Neural cell (in vitro differentiated cells): ENCODE data around the gene ACOX1. TPM values are rescaled to one million over a fixed set of nuclear protein-coding genes. Genes with fewer than 3 reads are reported as not detected.
A peak's percentile ranks its signal among the peaks of the same experiment; 100 is the strongest.
"Not testable (repeated sequence)": the region's sequence is repeated elsewhere in the genome, so short reads cannot be mapped to it uniquely, and the experiment has no call there.

ENCODE experiments used
- H2AFZ ChIP-seq: fragments of 200-600, 300-800 bp; sonication (generic), shearing (Covaris generic); 2 replicates; pipeline ENCODE4 v1.6.0; 2014; ENCODE audit warnings: low read depth, mild to moderate bottlenecking, antibody characterized with exemption, low read length, moderate library complexity
- H3F3A ChIP-seq: fragments of 200-600 bp; shearing (Covaris generic); 2 replicates; pipeline ENCODE4 v1.6.1; 2016; ENCODE audit warnings: mild to moderate bottlenecking, moderate library complexity, mixed read lengths, antibody characterized with exemption, low read length; ENCODE audit not compliant: insufficient read depth, poor library complexity, severe bottlenecking
- H3K27ac ChIP-seq: fragments of 200-600, 300-800 bp; sonication (generic), shearing (Covaris generic); 2 replicates; pipeline ENCODE4 v1.5.1; 2014; ENCODE audit warnings: mild to moderate bottlenecking, low read length, moderate library complexity
- H3K27me3 ChIP-seq: fragments of 300-800, 200-600 bp; sonication (generic), shearing (Covaris generic); 2 replicates; pipeline ENCODE4 v1.6.0; 2014; ENCODE audit warnings: mild to moderate bottlenecking, low read depth, low read length, moderate library complexity; ENCODE audit not compliant: insufficient read depth
- H3K36me3 ChIP-seq: fragments of 300-800, 200-600 bp; sonication (generic), shearing (Covaris generic); 2 replicates; pipeline ENCODE4 v1.5.1; 2014; ENCODE audit warnings: mild to moderate bottlenecking, antibody characterized with exemption, low read length, moderate library complexity; ENCODE audit not compliant: insufficient read depth
- H3K4me2 ChIP-seq: fragments of 300-800, 200-600 bp; sonication (generic), shearing (Covaris generic); 2 replicates; pipeline ENCODE4 v1.6.0; 2014; ENCODE audit warnings: mild to moderate bottlenecking, low read length
- H3K4me3 ChIP-seq: fragments of 300-800, 200-600 bp; sonication (generic), shearing (Covaris generic); 2 replicates; pipeline ENCODE4 v1.5.1; 2014; ENCODE audit warnings: mild to moderate bottlenecking, low read length, moderate library complexity
- H3K79me2 ChIP-seq: fragments of 200-600 bp; shearing (Covaris generic); replicated peaks from 2 replicates; pipeline ENCODE4 v1.6.0; 2014; ENCODE audit warnings: mild to moderate bottlenecking, low read length, moderate library complexity; ENCODE audit not compliant: insufficient read depth
- H3K9ac ChIP-seq: fragments of 300-800, 200-600 bp; sonication (generic), shearing (Covaris generic); 2 replicates; pipeline ENCODE4 v1.6.1; 2016; ENCODE audit warnings: mild to moderate bottlenecking, low read length, mixed read lengths
- H3K9me2 ChIP-seq: fragments of 200-600 bp; shearing (Covaris generic); 2 replicates; pipeline ENCODE4 v1.6.1; 2016; ENCODE audit warnings: mild to moderate bottlenecking, low read length, mixed read lengths; ENCODE audit not compliant: insufficient read depth
- H3K9me3 ChIP-seq: fragments of 200-600, 300-800 bp; sonication (generic), shearing (Covaris generic); 2 replicates; pipeline ENCODE4 v1.6.1; 2016; ENCODE audit warnings: mild to moderate bottlenecking, mixed run types, low read length, moderate library complexity, mixed read lengths
- H4K20me1 ChIP-seq: fragments of 200-600 bp; shearing (Covaris generic); 2 replicates; pipeline ENCODE4 v1.6.1; 2016; ENCODE audit warnings: mild to moderate bottlenecking, mixed run types; ENCODE audit not compliant: insufficient read depth
- CTCF ChIP-seq: fragments of 450-650 bp; IDR thresholded peaks from 2 replicates; pipeline ENCODE4 v1.5.1; 2014; ENCODE audit warnings: antibody characterized with exemption, mild to moderate bottlenecking, moderate library complexity; ENCODE audit not compliant: poor library complexity, severe bottlenecking
- EP300 ChIP-seq: fragments of 450-650 bp; conservative IDR thresholded peaks from 2 replicates; pipeline ENCODE4 v1.6.1; 2014; ENCODE audit warnings: antibody characterized with exemption, mild to moderate bottlenecking, moderate library complexity; ENCODE audit not compliant: poor library complexity, severe bottlenecking
- EZH2 ChIP-seq: fragments of 200-600, 300-800 bp; shearing (Covaris generic), sonication (generic); IDR thresholded peaks from 2 replicates; pipeline ENCODE4 v1.6.1; 2014; ENCODE audit warnings: antibody characterized with exemption, low read length, borderline replicate concordance, mild to moderate bottlenecking; ENCODE audit not compliant: insufficient read depth, poor library complexity, severe bottlenecking
- MXI1 ChIP-seq: fragments of 450-650 bp; conservative IDR thresholded peaks from 2 replicates; pipeline ENCODE4 v1.6.1; 2014; ENCODE audit warnings: antibody characterized with exemption, mild to moderate bottlenecking; ENCODE audit not compliant: poor library complexity, severe bottlenecking
- POLR2AphosphoS5 ChIP-seq: IDR thresholded peaks from 2 replicates; pipeline ENCODE4 v1.6.1; 2012
- RAD21 ChIP-seq: fragments of 450-650 bp; conservative IDR thresholded peaks from 2 replicates; pipeline ENCODE4 v1.6.1; 2014; ENCODE audit warnings: antibody characterized with exemption, mild to moderate bottlenecking, moderate library complexity
- SMC3 ChIP-seq: fragments of 450-650 bp; conservative IDR thresholded peaks from 2 replicates; pipeline ENCODE4 v1.6.1; 2014; ENCODE audit warnings: antibody characterized with exemption, mild to moderate bottlenecking, moderate library complexity; ENCODE audit not compliant: poor library complexity
- TAF1 ChIP-seq: IDR thresholded peaks from 2 replicates; pipeline ENCODE4 v1.6.1; 2012; ENCODE audit warnings: low read depth
- polyA plus RNA-seq: library from polyadenylated mRNA; depleted of rRNA; stranded (reverse); fragments of >200 nt; gene quantifications from 2 replicates; pipeline ENCODE4 v1.2.3, GENCODE V29; 2014
- TF ChIP-seq, protein P1 (sequence below): IDR thresholded peaks from 2 replicates; pipeline ENCODE4 v1.6.1; 2012; ENCODE audit warnings: borderline replicate concordance

ACOX1 gene
- polyA plus RNA-seq, 1 donor from 2014 or later: 31.2 TPM

DNA sequence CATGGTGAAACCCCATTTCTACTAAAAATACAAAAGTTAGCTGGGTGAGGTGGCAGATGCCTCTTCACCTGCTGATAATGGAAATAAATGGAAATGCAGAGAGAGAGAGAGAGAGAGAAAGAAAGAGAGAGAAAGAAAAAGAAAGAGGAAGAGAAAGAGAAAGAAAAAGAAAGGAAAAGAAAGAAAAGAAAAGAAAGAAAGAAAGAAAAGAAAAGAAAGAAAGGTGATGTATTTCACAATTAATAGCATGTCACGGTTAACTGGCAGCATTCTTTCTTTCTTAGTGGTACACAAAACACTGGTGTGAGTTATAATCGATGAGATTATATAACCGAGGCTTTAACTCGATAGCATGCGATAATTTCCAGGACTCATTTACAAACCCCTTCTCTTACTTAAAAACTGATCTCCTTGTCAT, 3.2 kb downstream of the ACOX1 start:
- Histone ChIP-seq H3K36me3 (peaks cover 5% of the 10 kb centered on the region), H3K79me2 (peaks cover 45% of the 10 kb centered on the region)

GRCh38 chr17:75975187-75975586, 3.8 kb downstream of the ACOX1 start:
- H3K79me2 ChIP-seq: peaks cover 40% of the 10 kb centered on the region
- not testable (repeated sequence) for H3K9ac ChIP-seq, H3K36me3 ChIP-seq

More for the DNA sequence above, 3.2 kb downstream of the ACOX1 start:
- Histone ChIP-seq H3K9ac (no peak overlapping the region), H4K20me1 (no peaks in the 10 kb centered on the region), H3F3A (peaks cover 3% of the 10 kb centered on the region), H2AFZ (no peak overlapping the region), H3K4me3 (peak overlapping the region; percentile 50), H3K27ac (no peak overlapping the region), H3K27me3 (no peaks in the 10 kb centered on the region), H3K4me2 (no peak overlapping the region), H3K9me2 (no peaks in the 10 kb centered on the region), H3K9me3 (no peaks in the 10 kb centered on the region)
- TF ChIP-seq RAD21: no peak
- TF ChIP-seq CTCF: no peak
- no peak for TF ChIP-seq TAF1
- TF ChIP-seq EP300: no peak
- TF ChIP-seq SMC3: no peak
- TF ChIP-seq, protein P1, sequence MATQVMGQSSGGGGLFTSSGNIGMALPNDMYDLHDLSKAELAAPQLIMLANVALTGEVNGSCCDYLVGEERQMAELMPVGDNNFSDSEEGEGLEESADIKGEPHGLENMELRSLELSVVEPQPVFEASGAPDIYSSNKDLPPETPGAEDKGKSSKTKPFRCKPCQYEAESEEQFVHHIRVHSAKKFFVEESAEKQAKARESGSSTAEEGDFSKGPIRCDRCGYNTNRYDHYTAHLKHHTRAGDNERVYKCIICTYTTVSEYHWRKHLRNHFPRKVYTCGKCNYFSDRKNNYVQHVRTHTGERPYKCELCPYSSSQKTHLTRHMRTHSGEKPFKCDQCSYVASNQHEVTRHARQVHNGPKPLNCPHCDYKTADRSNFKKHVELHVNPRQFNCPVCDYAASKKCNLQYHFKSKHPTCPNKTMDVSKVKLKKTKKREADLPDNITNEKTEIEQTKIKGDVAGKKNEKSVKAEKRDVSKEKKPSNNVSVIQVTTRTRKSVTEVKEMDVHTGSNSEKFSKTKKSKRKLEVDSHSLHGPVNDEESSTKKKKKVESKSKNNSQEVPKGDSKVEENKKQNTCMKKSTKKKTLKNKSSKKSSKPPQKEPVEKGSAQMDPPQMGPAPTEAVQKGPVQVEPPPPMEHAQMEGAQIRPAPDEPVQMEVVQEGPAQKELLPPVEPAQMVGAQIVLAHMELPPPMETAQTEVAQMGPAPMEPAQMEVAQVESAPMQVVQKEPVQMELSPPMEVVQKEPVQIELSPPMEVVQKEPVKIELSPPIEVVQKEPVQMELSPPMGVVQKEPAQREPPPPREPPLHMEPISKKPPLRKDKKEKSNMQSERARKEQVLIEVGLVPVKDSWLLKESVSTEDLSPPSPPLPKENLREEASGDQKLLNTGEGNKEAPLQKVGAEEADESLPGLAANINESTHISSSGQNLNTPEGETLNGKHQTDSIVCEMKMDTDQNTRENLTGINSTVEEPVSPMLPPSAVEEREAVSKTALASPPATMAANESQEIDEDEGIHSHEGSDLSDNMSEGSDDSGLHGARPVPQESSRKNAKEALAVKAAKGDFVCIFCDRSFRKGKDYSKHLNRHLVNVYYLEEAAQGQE: no peak
- TF ChIP-seq EZH2: no peak
- TF ChIP-seq MXI1: no peak
- TF ChIP-seq POLR2AphosphoS5: no peak

DNA sequence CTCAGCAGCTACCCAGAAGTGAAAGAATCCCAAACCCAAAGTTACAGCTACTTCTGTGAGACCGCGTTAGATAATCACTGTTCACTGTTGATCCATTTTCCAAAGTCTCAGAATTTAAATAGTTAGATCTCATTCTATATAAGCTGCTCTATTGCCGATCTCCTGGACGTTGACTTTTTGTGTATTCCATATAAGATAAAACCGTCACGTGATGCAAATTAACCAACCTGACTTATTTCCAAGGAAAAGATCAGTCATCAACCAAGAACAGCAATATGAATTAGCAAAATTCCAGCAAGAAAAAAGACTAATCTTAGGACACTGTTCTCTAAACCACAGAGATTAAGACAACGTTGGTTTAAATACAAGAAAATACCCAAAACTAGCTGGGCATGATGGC, 8.3 kb downstream of the ACOX1 start:
- no peaks in the 10 kb centered on the region for H3K9me3 ChIP-seq
- H3K36me3 ChIP-seq: peaks cover 5% of the 10 kb centered on the region
- H3K9ac ChIP-seq: no peak overlapping the region
- H3K4me3 ChIP-seq: no peak overlapping the region
- H3K9me2 ChIP-seq: no peaks in the 10 kb centered on the region
- no peak overlapping the region for H3K4me2 ChIP-seq
- no peak for TF ChIP-seq RAD21
- no peak for TF ChIP-seq EZH2
- TF ChIP-seq SMC3: no peak
- no peak for TF ChIP-seq MXI1
- TF ChIP-seq TAF1: no peak
- no peak for TF ChIP-seq EP300
- no peak for TF ChIP-seq CTCF
- TF ChIP-seq, protein P1: no peak
- no peak for TF ChIP-seq POLR2AphosphoS5
- no peak overlapping the region for H3K27ac ChIP-seq
- H3K27me3 ChIP-seq: no peaks in the 10 kb centered on the region
- H4K20me1 ChIP-seq: no peaks in the 10 kb centered on the region
- H2AFZ ChIP-seq: no peak overlapping the region
- peaks cover 18% of the 10 kb centered on the region for H3K79me2 ChIP-seq
- H3F3A ChIP-seq: no peaks in the 10 kb centered on the region

More at GRCh38 chr17:75975187-75975586, 3.8 kb downstream of the ACOX1 start:
- H2AFZ ChIP-seq, H3K9me2 ChIP-seq, H3K27me3 ChIP-seq, H3K27ac ChIP-seq, H4K20me1 ChIP-seq, H3K9me3 ChIP-seq, H3K4me3 ChIP-seq, H3K4me2 ChIP-seq, H3F3A ChIP-seq: not testable (repeated sequence)
